K562 (cell line): ENCODE data around the gene USP11. TPM values are rescaled to one million over a fixed set of nuclear protein-coding genes. Genes with fewer than 3 reads are reported as not detected.

Source experiments
- ATAC-seq: fragments of 200-7000 bp; cut with Tn5 transposase; 3 replicates; pipeline ENCODE4 v1.9.1; 2020; ENCODE audit warnings: moderate library complexity
- BruUV-seq: library from RNA; stranded (reverse); fragments of 400-500 nt; replicated peaks from 2 replicates; lab custom pipeline; 2021; lab: Mats Ljungman, UMichigan
- CTCF ChIA-PET: fragments of 300-600 bp; formaldehyde crosslinking; extraction: SDS; loops from one replicate; lab custom pipeline; 2021; ENCODE audit warnings: low intra/inter-chr PET ratio; lab: Yijun Ruan, JAX
- POLR2A ChIA-PET: fragments of 300-600, 350-650 bp; sonication (Branson Sonifier 250); formaldehyde crosslinking; extraction: SDS; loops from one replicate; lab custom pipeline; 2021; ENCODE audit warnings: antibody characterized with exemption, inconsistent platforms; lab: Yijun Ruan, JAX
- DNase-seq, 4 experiments: peaks; one replicate each; pipeline versions ENCODE4 v3.0.0 to v3.0.0-alpha.2; 2011 to 2018; ENCODE audit warnings: low spot score in 3 of 4, mixed read lengths in 3 of 4; ENCODE audit errors: extremely low read depth in 1 of 4
- FAIRE-seq: peaks from 2 replicates; lab custom pipeline; 2011; peaks lifted over from hg19 to GRCh38; lab: Jason Lieb, UNC
- H2AFZ ChIP-seq: 2 replicates; pipeline ENCODE4 v1.6.0; 2011; ENCODE audit warnings: low read depth, low read length, control low read depth, inconsistent platforms
- H3K27ac ChIP-seq: fragments of 200-600 bp; 3 replicates; pipeline ENCODE4 v1.8.0; 2011; ENCODE audit warnings: low read depth, mild to moderate bottlenecking, control low read depth, inconsistent platforms, low read length, moderate library complexity, mixed read lengths; ENCODE audit errors: extremely low read depth
- H3K27me3 ChIP-seq, 2 experiments: fragments of 300-600 bp in 1 of 2; 2 replicates in 1 of 2; 3 replicates in 1 of 2; pipeline versions ENCODE4 v1.6.0 to v1.8.0; 2011; ENCODE audit warnings: inconsistent platforms in 2 of 2, low read length in 2 of 2, mild to moderate bottlenecking in 1 of 2, mixed read lengths in 1 of 2, moderate library complexity in 1 of 2; ENCODE audit not compliant: control insufficient read depth in 2 of 2, insufficient read depth in 2 of 2
- H3K36me3 ChIP-seq: fragments of 300-600 bp; 3 replicates; pipeline ENCODE4 v1.8.0; 2011; ENCODE audit warnings: mild to moderate bottlenecking, low read length, inconsistent platforms; ENCODE audit not compliant: control insufficient read depth, insufficient read depth
- H3K4me1 ChIP-seq, 2 experiments: fragments of 200-600 bp in 1 of 2; replicated peaks in 1 of 2; 2 replicates in 1 of 2; 3 replicates in 1 of 2; pipeline versions ENCODE4 v1.5.1 to v1.8.0; 2011; ENCODE audit warnings: inconsistent platforms in 2 of 2, low read length in 2 of 2, mild to moderate bottlenecking in 1 of 2, mixed read lengths in 1 of 2, moderate library complexity in 1 of 2; ENCODE audit not compliant: control insufficient read depth in 2 of 2, insufficient read depth in 2 of 2
- H3K4me2 ChIP-seq: 2 replicates; pipeline ENCODE4 v1.6.1; 2011; ENCODE audit warnings: low read length, control low read depth, inconsistent platforms, mixed read lengths; ENCODE audit not compliant: insufficient read depth
- H3K4me3 ChIP-seq: fragments of 200-600 bp; sonication (generic), shearing (Covaris generic); 2 replicates; pipeline ENCODE4 v1.5.1; 2016; ENCODE audit warnings: control low read depth, inconsistent platforms
- H3K79me2 ChIP-seq: fragments of 200-600 bp; 3 replicates; pipeline ENCODE4 v1.8.0; 2011; ENCODE audit warnings: low read length, inconsistent platforms; ENCODE audit not compliant: control insufficient read depth, insufficient read depth
- H3K9ac ChIP-seq, 2 experiments: 2 replicates each; pipeline versions ENCODE4 v1.6.0 to v1.6.1; 2011; ENCODE audit warnings: low read depth in 2 of 2, low read length in 2 of 2, control low read depth in 1 of 2, inconsistent platforms in 1 of 2, mild to moderate bottlenecking in 1 of 2, mixed read lengths in 1 of 2; ENCODE audit not compliant: insufficient read depth in 1 of 2
- H3K9me1 ChIP-seq: one replicate; pipeline ENCODE4 v1.6.0; 2011; ENCODE audit warnings: inconsistent platforms, mild to moderate bottlenecking, low read length, moderate library complexity; ENCODE audit not compliant: control insufficient read depth, insufficient read depth
- H3K9me3 ChIP-seq: replicated peaks from 2 replicates; pipeline ENCODE4 v1.5.1; 2011; ENCODE audit warnings: low read depth, low read length, inconsistent platforms; ENCODE audit not compliant: control insufficient read depth, insufficient read depth
- H4K20me1 ChIP-seq: replicated peaks from 2 replicates; pipeline ENCODE4 v1.6.1; 2011; ENCODE audit warnings: low read length, inconsistent platforms, mixed read lengths; ENCODE audit not compliant: control insufficient read depth, insufficient read depth
- AFF4 ChIP-seq: sonication (generic); formaldehyde crosslinking; IDR thresholded peaks from 2 replicates; pipeline ENCODE4 v1.8.0; 2023; ENCODE audit warnings: mild to moderate bottlenecking, missing genetic modification reagents
- CC2D1A ChIP-seq: fragments of 450-650 bp; IDR thresholded peaks from 2 replicates; pipeline ENCODE4 v1.6.1; 2017; ENCODE audit warnings: mild to moderate bottlenecking
- FOXP4 ChIP-seq: sonication (generic); formaldehyde crosslinking; IDR thresholded peaks from 2 replicates; pipeline ENCODE4 v1.8.0; 2022; ENCODE audit warnings: mild to moderate bottlenecking, missing genetic modification reagents, borderline replicate concordance
- NRF1 ChIP-seq, 2 experiments: fragments of 450-650 bp; IDR thresholded peaks in 1 of 2; conservative IDR thresholded peaks in 1 of 2; 2 replicates each; pipeline ENCODE4 v1.6.1; 2014; ENCODE audit warnings: mild to moderate bottlenecking in 2 of 2
- TBP ChIP-seq: optimal IDR thresholded peaks from 2 replicates; pipeline ENCODE3; 2011; ENCODE audit warnings: low read depth, low read length, improper control_type of control experiment
- ZNF431 ChIP-seq: sonication (generic); formaldehyde crosslinking; IDR thresholded peaks from 2 replicates; pipeline ENCODE4 v1.8.0; 2022; ENCODE audit warnings: mild to moderate bottlenecking, missing genetic modification reagents
- WGBS: fragments of 100-300 bp; shearing (Covaris generic); methylation state at CpG from one replicate; pipeline ENCODE4 v1.1.6; 2016; ENCODE audit warnings: low coverage, mixed read lengths; ENCODE audit not compliant: insufficient coverage; ENCODE audit errors: missing lambda C conversion rate; 5-methylcytosine and 5-hydroxymethylcytosine counted together
- in situ Hi-C: fragments of 300-500 bp; cut with MboI; formaldehyde crosslinking; loops from 4 replicates; pipeline ENCODE4 v1.15.0; 2018; ENCODE audit warnings: inconsistent platforms, mixed read lengths
- intact Hi-C: fragments of 100-400 bp; cut with micrococcal nuclease; formaldehyde crosslinking; loops from 2 replicates; pipeline ENCODE4 v1.14.2; 2022
- polyA plus RNA-seq, 8 experiments: library from polyadenylated mRNA; depleted of rRNA in 4 of 8; stranded (reverse) in 5 of 8; unstranded in 3 of 8; fragments of >200 nt; fragmentation: Nextera tagmentation in 2 of 8; fragmentation: Illumina TruSeq in 1 of 8; extraction: Ambion mirVana in 2 of 8; extraction: Trizol in 1 of 8; gene quantifications; 2 replicates each; pipeline versions ENCODE4 v1.2.1 to v1.2.3, GENCODE V29; 2011 to 2014; ENCODE audit warnings: inconsistent platforms in 1 of 8, missing spikeins in 1 of 8
- total RNA-seq, 7 experiments: library from RNA; depleted of rRNA in 6 of 7; stranded (reverse); fragments of >200 nt in 6 of 7; fragmentation: Illumina TruSeq in 2 of 7; extraction: Trizol in 2 of 7; gene quantifications; 2 replicates each; pipeline versions ENCODE4 v1.2.1 to v1.2.3, GENCODE V29; 2011 to 2021; ENCODE audit warnings: low replicate concordance in 1 of 7
- TF ChIP-seq, protein P1 (sequence below), 2 experiments: fragments of 450-650 bp; IDR thresholded peaks; 2 replicates each; pipeline ENCODE4 v1.6.1; 2016

USP11 gene
- total and polyA plus RNA-seq, 9 of the 15 experiments (the other 6 are each of a cell fraction or from before 2014, with no cell fraction given): 2.5 to 29.0 (median 11.7) TPM

DNA sequence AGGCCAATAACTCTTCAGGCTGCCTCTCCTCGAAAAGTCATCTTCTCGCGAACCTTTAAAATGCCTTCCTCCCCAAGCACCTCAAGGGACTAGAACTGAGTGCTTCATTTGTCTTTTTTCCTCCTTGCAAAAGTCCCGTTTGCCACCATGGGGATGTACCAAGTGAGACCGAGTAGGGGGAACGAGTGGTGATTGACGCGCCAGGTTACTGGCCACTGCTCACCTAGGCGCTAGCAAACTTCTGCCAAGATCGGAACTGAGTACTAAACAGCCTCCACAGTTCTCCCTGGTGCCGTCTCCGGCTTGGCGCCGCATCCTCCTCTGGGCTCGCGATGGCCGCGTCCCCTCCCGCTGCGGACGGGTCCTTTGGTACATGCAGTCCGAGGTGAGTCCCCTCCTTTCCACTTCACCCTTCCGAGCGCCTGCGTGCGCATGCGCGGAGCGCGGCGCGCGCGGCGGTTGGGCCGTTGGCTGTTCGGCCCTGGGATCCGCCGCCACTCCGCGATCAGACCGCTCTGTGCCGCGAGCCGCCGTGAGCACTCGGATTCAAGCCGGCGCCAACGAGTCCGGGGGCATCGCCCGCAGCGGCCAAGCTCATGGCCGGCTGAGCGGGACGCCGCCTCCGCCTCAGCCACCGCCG lies 14.4 kb upstream of the USP11 start, which contains the start of gene CDK16:
Gene CDK16 (plus strand): TSS at position 402 of the 640 bp plus-strand sequence. CDS start 4,877 bp downstream, outside the sequence.
- FAIRE-seq (peak; percentile 55), ATAC-seq (peak; percentile 73), DNase-seq (peak; percentile 74 to 90 (median 84))
- ChIA-PET CTCF (no interaction called here), POLR2A (interaction anchor here (1.0 to 2.8 kb wide), 8 partner anchors 10 to 300 kb away, joined by 3 to 21 read pairs (median 5); no protein-coding TSS in a partner anchor)
- Histone ChIP-seq H3K27ac (peak within 1 kb of the TSS; percentile 96), H3K4me2 (peak within 1 kb of the TSS; percentile 98), H3K4me1 (peaks cover 16 to 30% of the 10 kb centered on the region in 2 experiments; a peak in 4 of 5 replicates), H3K4me3 (peak within 1 kb of the TSS; percentile 87), H4K20me1 (peaks cover 37% of the 10 kb centered on the region), H3K9me3 (no peaks in the 10 kb centered on the region), H3K79me2 (peaks cover 46% of the 10 kb centered on the region), H3K27me3 (no peaks in the 10 kb centered on the region), H2AFZ (peak within 1 kb of the TSS; percentile 99), H3K9me1 (peaks cover 7% of the 10 kb centered on the region), H3K36me3 (peaks cover 59% of the 10 kb centered on the region; the same call in 2 of the 3 replicates), H3K9ac (peak within 1 kb of the TSS; percentile 96 to 99)
- no TSS peak for BruUV-seq
- in situ Hi-C loops: no loop called here
- WGBS: under 1% methylated on average over 26 of the region's 61 CpGs
- intact Hi-C loops: loop anchor here (1.0 kb wide), 1 partner anchor 15 kb away; the partner anchor contains the start of gene USP11
- peak; percentile 35; the same call in 1 of the 2 replicates for TF ChIP-seq FOXP4 (CRISPR knock-in tag)
- TF ChIP-seq, protein P1, sequence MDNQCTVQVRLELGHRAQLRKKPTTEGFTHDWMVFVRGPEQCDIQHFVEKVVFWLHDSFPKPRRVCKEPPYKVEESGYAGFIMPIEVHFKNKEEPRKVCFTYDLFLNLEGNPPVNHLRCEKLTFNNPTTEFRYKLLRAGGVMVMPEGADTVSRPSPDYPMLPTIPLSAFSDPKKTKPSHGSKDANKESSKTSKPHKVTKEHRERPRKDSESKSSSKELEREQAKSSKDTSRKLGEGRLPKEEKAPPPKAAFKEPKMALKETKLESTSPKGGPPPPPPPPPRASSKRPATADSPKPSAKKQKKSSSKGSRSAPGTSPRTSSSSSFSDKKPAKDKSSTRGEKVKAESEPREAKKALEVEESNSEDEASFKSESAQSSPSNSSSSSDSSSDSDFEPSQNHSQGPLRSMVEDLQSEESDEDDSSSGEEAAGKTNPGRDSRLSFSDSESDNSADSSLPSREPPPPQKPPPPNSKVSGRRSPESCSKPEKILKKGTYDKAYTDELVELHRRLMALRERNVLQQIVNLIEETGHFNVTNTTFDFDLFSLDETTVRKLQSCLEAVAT (IDR thresholded peaks at IDR 0.05): no peak
- peak; percentile 48; the same call in 1 of the 2 replicates for TF ChIP-seq AFF4
- TF ChIP-seq NRF1 (conservative IDR thresholded peaks at IDR 0.05 in 1 of 2, IDR thresholded peaks at IDR 0.05 in 1 of 2): peak; percentile 96
- TF ChIP-seq ZNF431 (CRISPR knock-in tag): no peak
- peak; percentile 62 for TF ChIP-seq TBP
- TF ChIP-seq CC2D1A: 0 out of 2 replicates have a peak, but pooled peaks have one; percentile 13
